ENCODE results near the gene COL26A1. TPM values are rescaled to one million over a fixed set of nuclear protein-coding genes. Genes with fewer than 3 reads are reported as not detected.

COL26A1 gene
- total RNA-seq, 1 experiment from 2014 or later, result 42.6 TPM

DNA sequence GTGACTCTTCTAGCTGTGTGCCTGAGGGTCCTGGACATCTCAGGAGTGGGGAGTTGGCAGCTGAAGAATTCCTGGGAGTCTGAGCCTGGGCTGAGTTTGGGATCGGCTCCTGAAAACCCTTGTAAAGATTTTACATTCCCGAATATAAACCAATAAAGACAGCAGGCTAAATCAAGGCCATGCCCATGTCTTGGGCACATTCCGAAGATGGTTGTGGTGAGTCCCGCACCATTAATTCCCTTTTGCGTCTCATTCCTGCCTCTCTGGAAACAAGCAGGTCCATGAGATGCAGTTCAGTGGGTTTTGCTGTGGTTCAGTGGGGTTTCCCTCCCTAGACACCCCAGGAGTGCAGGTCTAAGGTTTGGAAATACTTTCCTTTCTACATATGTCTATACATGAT lies 90.9 kb downstream of the COL26A1 start:
- no peak overlapping the region for H3K4me2 ChIP-seq (ENCODE audit: insufficient read depth, insufficient read length, low read length)
- WGBS (ENCODE audit: extremely low coverage, insufficient read length, low lambda C conversion rate), result no CpG with 5 or more reads among the region's 5 CpGs
- no peaks in the 10 kb centered on the region for H3K27me3 Mint-ChIP-seq (ENCODE audit: low read depth)

More for the DNA sequence above, 90.9 kb downstream of the COL26A1 start:
- Histone ChIP-seq H2AK5ac (ENCODE audit: insufficient read length, low read length) (no peak overlapping the region), H2BK5ac (ENCODE audit: insufficient read length, low read length) (no peak overlapping the region), H3K27ac (ENCODE audit: insufficient read length, low read depth, low read length) (no peak overlapping the region), H3K79me2 (ENCODE audit: insufficient read depth, low read length) (no peaks in the 10 kb centered on the region), H2BK12ac (ENCODE audit: insufficient read length, low read depth, low read length) (no peak overlapping the region), H3K4ac (ENCODE audit: low read depth, low read length) (no peak overlapping the region), H3K23ac (ENCODE audit: insufficient read length, low read depth, low read length) (no peak overlapping the region), H2AFZ (ENCODE audit: low read length) (no peak overlapping the region), H4K20me1 (ENCODE audit: control insufficient read depth, insufficient read depth, insufficient read length) (no peaks in the 10 kb centered on the region), H3K4me1 (ENCODE audit: insufficient read depth, low read length) (no peaks in the 10 kb centered on the region), H3K14ac (ENCODE audit: insufficient read depth, low read length) (no peak overlapping the region), H2BK15ac (ENCODE audit: low read depth, low read length) (no peak overlapping the region), H2BK20ac (ENCODE audit: low read depth, low read length, poor library complexity, severe bottlenecking) (no peak overlapping the region), H3K56ac (ENCODE audit: insufficient read length, low read depth, low read length) (no peak overlapping the region), H3K18ac (ENCODE audit: insufficient read length, low read depth, low read length) (no peak overlapping the region), H4K5ac (ENCODE audit: insufficient read length, low read depth, low read length) (no peak overlapping the region), H3K9ac (ENCODE audit: extremely low read depth, insufficient read length, low read length) (no peak overlapping the region), H3K9me3 (ENCODE audit: control insufficient read depth, low read depth, low read length) (no peaks in the 10 kb centered on the region), H3K23me2 (ENCODE audit: insufficient read length, low read depth, low read length, poor library complexity, severe bottlenecking) (no peaks in the 10 kb centered on the region), H4K91ac (ENCODE audit: insufficient read length, low read depth, low read length) (no peak overlapping the region), H2BK120ac (ENCODE audit: low read depth, low read length, poor library complexity, severe bottlenecking) (no peak overlapping the region), H3K79me1 (ENCODE audit: insufficient read depth, low read depth, low read length, poor library complexity, severe bottlenecking) (no peaks in the 10 kb centered on the region), H3K27me3 (ENCODE audit: insufficient read depth, low read length) (no peaks in the 10 kb centered on the region), H4K8ac (replicated peaks; ENCODE audit: insufficient read length, low read depth, low read length) (no peak overlapping the region), H3T11ph (ENCODE audit: low read length) (no peak overlapping the region)
- peaks cover 3 to 16% (median 3%) of the 10 kb centered on the region in 3 experiments; a peak in 5 of 7 replicates for H3K36me3 Mint-ChIP-seq (ENCODE audit: insufficient read depth in 1 of 3, low read depth in 3 of 3)
- H3K4me1 Mint-ChIP-seq, result no peaks in the 10 kb centered on the region
- TF ChIP-seq CTCF (conservative IDR thresholded peaks at IDR 0.05), result no peak
- DNase-seq, result no peak
- H3K9me3 Mint-ChIP-seq, result no peaks in the 10 kb centered on the region
- H3K4me3 Mint-ChIP-seq, result no peak overlapping the region
- peak overlapping the region in 1 of 3 experiments; percentile 48; a peak in 1 of 7 replicates for H3K27ac Mint-ChIP-seq
